K562 (cell line): ENCODE data around the gene C20orf141. TPM values are rescaled to one million over a fixed set of nuclear protein-coding genes. Genes with fewer than 3 reads are reported as not detected.

Experiments used
- ATAC-seq: fragments of 200-7000 bp; cut with Tn5 transposase; 3 replicates; pipeline ENCODE4 v1.9.1; 2020; ENCODE audit warnings: moderate library complexity
- BruUV-seq: library from RNA; stranded (reverse); fragments of 400-500 nt; replicated peaks from 2 replicates; lab custom pipeline; 2021; lab: Mats Ljungman, UMichigan
- CTCF ChIA-PET: fragments of 300-600 bp; formaldehyde crosslinking; extraction: SDS; loops from one replicate; lab custom pipeline; 2021; ENCODE audit warnings: low intra/inter-chr PET ratio; lab: Yijun Ruan, JAX
- POLR2A ChIA-PET: fragments of 300-600, 350-650 bp; sonication (Branson Sonifier 250); formaldehyde crosslinking; extraction: SDS; loops from one replicate; lab custom pipeline; 2021; ENCODE audit warnings: antibody characterized with exemption, inconsistent platforms; lab: Yijun Ruan, JAX
- DNase-seq, 4 experiments: peaks; one replicate each; pipeline versions ENCODE4 v3.0.0 to v3.0.0-alpha.2; 2011 to 2018; ENCODE audit warnings: low spot score in 3 of 4, mixed read lengths in 3 of 4; ENCODE audit errors: extremely low read depth in 1 of 4
- FAIRE-seq: peaks from 2 replicates; lab custom pipeline; 2011; peaks lifted over from hg19 to GRCh38; lab: Jason Lieb, UNC
- H2AFZ ChIP-seq: 2 replicates; pipeline ENCODE4 v1.6.0; 2011; ENCODE audit warnings: low read depth, low read length, control low read depth, inconsistent platforms
- H3K27ac ChIP-seq: fragments of 200-600 bp; 3 replicates; pipeline ENCODE4 v1.8.0; 2011; ENCODE audit warnings: low read depth, mild to moderate bottlenecking, control low read depth, inconsistent platforms, low read length, moderate library complexity, mixed read lengths; ENCODE audit errors: extremely low read depth
- H3K27me3 ChIP-seq, 2 experiments: fragments of 300-600 bp in 1 of 2; 2 replicates in 1 of 2; 3 replicates in 1 of 2; pipeline versions ENCODE4 v1.6.0 to v1.8.0; 2011; ENCODE audit warnings: inconsistent platforms in 2 of 2, low read length in 2 of 2, mild to moderate bottlenecking in 1 of 2, mixed read lengths in 1 of 2, moderate library complexity in 1 of 2; ENCODE audit not compliant: control insufficient read depth in 2 of 2, insufficient read depth in 2 of 2
- H3K36me3 ChIP-seq: fragments of 300-600 bp; 3 replicates; pipeline ENCODE4 v1.8.0; 2011; ENCODE audit warnings: mild to moderate bottlenecking, low read length, inconsistent platforms; ENCODE audit not compliant: control insufficient read depth, insufficient read depth
- H3K4me1 ChIP-seq, 2 experiments: fragments of 200-600 bp in 1 of 2; replicated peaks in 1 of 2; 2 replicates in 1 of 2; 3 replicates in 1 of 2; pipeline versions ENCODE4 v1.5.1 to v1.8.0; 2011; ENCODE audit warnings: inconsistent platforms in 2 of 2, low read length in 2 of 2, mild to moderate bottlenecking in 1 of 2, mixed read lengths in 1 of 2, moderate library complexity in 1 of 2; ENCODE audit not compliant: control insufficient read depth in 2 of 2, insufficient read depth in 2 of 2
- H3K4me2 ChIP-seq: 2 replicates; pipeline ENCODE4 v1.6.1; 2011; ENCODE audit warnings: low read length, control low read depth, inconsistent platforms, mixed read lengths; ENCODE audit not compliant: insufficient read depth
- H3K4me3 ChIP-seq: fragments of 200-600 bp; sonication (generic), shearing (Covaris generic); 2 replicates; pipeline ENCODE4 v1.5.1; 2016; ENCODE audit warnings: control low read depth, inconsistent platforms
- H3K79me2 ChIP-seq: fragments of 200-600 bp; 3 replicates; pipeline ENCODE4 v1.8.0; 2011; ENCODE audit warnings: low read length, inconsistent platforms; ENCODE audit not compliant: control insufficient read depth, insufficient read depth
- H3K9ac ChIP-seq, 2 experiments: 2 replicates each; pipeline versions ENCODE4 v1.6.0 to v1.6.1; 2011; ENCODE audit warnings: low read depth in 2 of 2, low read length in 2 of 2, control low read depth in 1 of 2, inconsistent platforms in 1 of 2, mild to moderate bottlenecking in 1 of 2, mixed read lengths in 1 of 2; ENCODE audit not compliant: insufficient read depth in 1 of 2
- H3K9me1 ChIP-seq: one replicate; pipeline ENCODE4 v1.6.0; 2011; ENCODE audit warnings: inconsistent platforms, mild to moderate bottlenecking, low read length, moderate library complexity; ENCODE audit not compliant: control insufficient read depth, insufficient read depth
- H3K9me3 ChIP-seq: replicated peaks from 2 replicates; pipeline ENCODE4 v1.5.1; 2011; ENCODE audit warnings: low read depth, low read length, inconsistent platforms; ENCODE audit not compliant: control insufficient read depth, insufficient read depth
- H4K20me1 ChIP-seq: replicated peaks from 2 replicates; pipeline ENCODE4 v1.6.1; 2011; ENCODE audit warnings: low read length, inconsistent platforms, mixed read lengths; ENCODE audit not compliant: control insufficient read depth, insufficient read depth
- ATF3 ChIP-seq, 2 experiments: fragments of 450-650 bp in 1 of 2; sonication (generic) in 1 of 2; formaldehyde crosslinking in 1 of 2; IDR thresholded peaks in 1 of 2; conservative IDR thresholded peaks in 1 of 2; 2 replicates each; pipeline versions ENCODE4 v1.6.1 to v1.8.1; 2016 to 2023; ENCODE audit warnings: mild to moderate bottlenecking in 2 of 2, moderate library complexity in 2 of 2, inconsistent platforms in 1 of 2, missing genetic modification reagents in 1 of 2
- KLF1 ChIP-seq: fragments of 450-650 bp; IDR thresholded peaks from 2 replicates; pipeline ENCODE4 v1.6.1; 2016; ENCODE audit warnings: missing genetic modification characterization, missing compliant biosample characterization
- MAFF ChIP-seq: IDR thresholded peaks from 2 replicates; pipeline ENCODE4 v1.6.1; 2012; ENCODE audit warnings: low read length, improper control_type of control experiment
- SRSF1 ChIP-seq: fragments of 200-400 bp; formaldehyde crosslinking; IDR thresholded peaks from 2 replicates; pipeline ENCODE4 v1.6.1; 2017; ENCODE audit warnings: mild to moderate bottlenecking, low read depth, low read length, moderate library complexity
- ZNF184 ChIP-seq: sonication (generic); formaldehyde crosslinking; IDR thresholded peaks from 2 replicates; pipeline ENCODE4 v1.5.0; 2020; ENCODE audit warnings: missing genetic modification reagents
- ZNF316 ChIP-seq: fragments of 450-650 bp; IDR thresholded peaks from 2 replicates; pipeline ENCODE4 v1.6.1; 2016
- ZNF444 ChIP-seq: fragments of 250-450 bp; sonication (Bioruptor Pico); IDR thresholded peaks from 2 replicates; pipeline ENCODE4 v1.4.0; 2020; ENCODE audit warnings: mild to moderate bottlenecking, moderate library complexity
- ZNF561 ChIP-seq: fragments of 450-650 bp; formaldehyde crosslinking; conservative IDR thresholded peaks from 2 replicates; pipeline ENCODE4 v1.4.0; 2020; ENCODE audit warnings: mild to moderate bottlenecking, moderate library complexity
- ZNF696 ChIP-seq: fragments of 250-450 bp; sonication (Bioruptor Pico); conservative IDR thresholded peaks from 2 replicates; pipeline ENCODE4 v1.4.0; 2020; ENCODE audit warnings: mild to moderate bottlenecking, moderate library complexity
- ZNF79 ChIP-seq: fragments of 250-450 bp; sonication (Bioruptor Pico); IDR thresholded peaks from 2 replicates; pipeline ENCODE4 v1.4.0; 2020; ENCODE audit warnings: low read depth, mild to moderate bottlenecking, moderate library complexity
- WGBS: fragments of 100-300 bp; shearing (Covaris generic); methylation state at CpG from one replicate; pipeline ENCODE4 v1.1.6; 2016; ENCODE audit warnings: low coverage, mixed read lengths; ENCODE audit not compliant: insufficient coverage; ENCODE audit errors: missing lambda C conversion rate; 5-methylcytosine and 5-hydroxymethylcytosine counted together
- in situ Hi-C: fragments of 300-500 bp; cut with MboI; formaldehyde crosslinking; loops from 4 replicates; pipeline ENCODE4 v1.15.0; 2018; ENCODE audit warnings: inconsistent platforms, mixed read lengths
- intact Hi-C: fragments of 100-400 bp; cut with micrococcal nuclease; formaldehyde crosslinking; loops from 2 replicates; pipeline ENCODE4 v1.14.2; 2022
- polyA plus RNA-seq, 8 experiments: library from polyadenylated mRNA; depleted of rRNA in 4 of 8; stranded (reverse) in 5 of 8; unstranded in 3 of 8; fragments of >200 nt; fragmentation: Nextera tagmentation in 2 of 8; fragmentation: Illumina TruSeq in 1 of 8; extraction: Ambion mirVana in 2 of 8; extraction: Trizol in 1 of 8; gene quantifications; 2 replicates each; pipeline versions ENCODE4 v1.2.1 to v1.2.3, GENCODE V29; 2011 to 2014; ENCODE audit warnings: inconsistent platforms in 1 of 8, missing spikeins in 1 of 8
- total RNA-seq, 7 experiments: library from RNA; depleted of rRNA in 6 of 7; stranded (reverse); fragments of >200 nt in 6 of 7; fragmentation: Illumina TruSeq in 2 of 7; extraction: Trizol in 2 of 7; gene quantifications; 2 replicates each; pipeline versions ENCODE4 v1.2.1 to v1.2.3, GENCODE V29; 2011 to 2021; ENCODE audit warnings: low replicate concordance in 1 of 7
- TF ChIP-seq, protein P1 (sequence below), 2 experiments: fragments of 450-650 bp; conservative IDR thresholded peaks; 2 replicates each; pipeline ENCODE4 v1.6.1; 2017; ENCODE audit warnings: mild to moderate bottlenecking in 2 of 2, moderate library complexity in 2 of 2
- TF ChIP-seq, protein P2 (sequence below): fragments of 450-650 bp; IDR thresholded peaks from 2 replicates; pipeline ENCODE4 v1.6.1; 2016; ENCODE audit warnings: missing biosample characterization, missing genetic modification characterization
- TF ChIP-seq, protein P3 (sequence below): sonication (generic); formaldehyde crosslinking; IDR thresholded peaks from 2 replicates; pipeline ENCODE4 v1.8.1; 2023; ENCODE audit warnings: mild to moderate bottlenecking, missing genetic modification reagents

C20orf141 gene
- total and polyA plus RNA-seq, 9 of the 15 experiments (the other 6 are each of a cell fraction or from before 2014, with no cell fraction given) = not detected

DNA sequence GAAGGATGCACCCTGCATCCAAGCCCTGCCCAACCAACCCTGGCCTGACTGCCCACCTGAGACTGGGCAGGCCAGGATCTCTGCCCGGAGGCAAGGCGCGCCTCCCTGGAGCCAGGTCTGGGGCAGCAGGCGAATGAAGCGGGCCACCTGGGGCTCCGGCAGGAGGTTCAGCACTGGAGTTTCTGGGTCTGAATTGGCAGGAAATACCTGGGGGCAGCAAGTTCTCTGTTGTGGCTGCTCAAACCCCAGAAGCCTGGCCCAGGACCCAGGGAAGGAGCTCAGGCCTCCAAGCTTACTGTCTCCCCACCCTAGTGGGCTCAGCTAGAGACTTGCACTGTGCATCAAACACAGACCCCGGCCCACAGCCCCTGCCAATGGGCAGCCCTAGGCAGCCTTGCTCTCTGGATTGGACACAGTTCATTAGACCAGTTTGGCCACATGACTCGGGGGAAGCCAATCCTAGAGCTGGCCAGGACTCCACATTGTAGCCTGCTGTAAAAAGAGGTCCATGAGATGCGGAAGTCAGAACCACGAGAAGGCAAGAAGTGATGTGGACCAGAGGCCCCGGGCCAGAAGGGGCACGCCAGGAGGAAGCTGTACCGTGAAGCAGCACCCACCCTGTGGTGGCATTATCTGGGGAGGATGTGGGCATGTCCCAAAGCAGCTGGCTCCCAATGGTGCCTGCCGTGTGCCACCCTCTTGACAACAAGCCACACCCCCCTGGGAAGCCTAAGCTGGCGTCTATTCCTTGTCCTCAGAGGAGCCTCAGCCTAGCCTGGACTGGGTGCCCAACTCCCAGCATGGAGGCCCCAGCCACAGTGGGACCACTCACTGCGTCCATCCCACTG is 17.4 kb upstream of the C20orf141 start:
- H3K9me1 ChIP-seq = no peaks in the 10 kb centered on the region
- no peak overlapping the region for H3K4me3 ChIP-seq
- no peaks in the 10 kb centered on the region for H3K36me3 ChIP-seq
- no peaks in the 10 kb centered on the region for H3K9me3 ChIP-seq
- H3K4me2 ChIP-seq = no peak overlapping the region
- ATAC-seq (no peak), FAIRE-seq (no peak), DNase-seq (no peak)
- peaks cover 2 to 34% of the 10 kb centered on the region in 2 experiments; a peak in 4 of 5 replicates for H3K4me1 ChIP-seq
- WGBS = 36% methylated on average over 14 of the region's 16 CpGs
- CTCF ChIA-PET = no interaction called here
- POLR2A ChIA-PET = interaction anchor here (0.6 kb wide), 1 partner anchor 180 kb away, joined by 3 read pairs; no protein-coding TSS in a partner anchor
- intact Hi-C loops (no loop called here), in situ Hi-C loops (no loop called here)
- H3K9ac ChIP-seq = peak overlapping the region in 1 of 2 experiments; percentile 45; a peak in 1 of 4 replicates
- no peak overlapping the region for H3K27ac ChIP-seq
- H3K27me3 ChIP-seq = peaks cover 15 to 65% of the 10 kb centered on the region in 2 experiments; a peak in 4 of 5 replicates
- H3K79me2 ChIP-seq = no peaks in the 10 kb centered on the region
- H2AFZ ChIP-seq = no peak overlapping the region
- peaks cover 12% of the 10 kb centered on the region; the same call in 1 of the 2 replicates for H4K20me1 ChIP-seq
- no TSS peak for BruUV-seq
- TF ChIP-seq SRSF1 = no peak
- no peak for TF ChIP-seq ZNF316
- TF ChIP-seq ZNF561 (CRISPR knock-in tag) = no peak
- TF ChIP-seq ZNF444 (CRISPR knock-in tag) = no peak
- no peak for TF ChIP-seq MAFF
- no peak for TF ChIP-seq ATF3 (IDR thresholded peaks at IDR 0.05)
- no peak for TF ChIP-seq ATF3 (CRISPR knock-in tag; conservative IDR thresholded peaks at IDR 0.05)
- TF ChIP-seq KLF1 (tag) = no peak
- TF ChIP-seq, protein P1, sequence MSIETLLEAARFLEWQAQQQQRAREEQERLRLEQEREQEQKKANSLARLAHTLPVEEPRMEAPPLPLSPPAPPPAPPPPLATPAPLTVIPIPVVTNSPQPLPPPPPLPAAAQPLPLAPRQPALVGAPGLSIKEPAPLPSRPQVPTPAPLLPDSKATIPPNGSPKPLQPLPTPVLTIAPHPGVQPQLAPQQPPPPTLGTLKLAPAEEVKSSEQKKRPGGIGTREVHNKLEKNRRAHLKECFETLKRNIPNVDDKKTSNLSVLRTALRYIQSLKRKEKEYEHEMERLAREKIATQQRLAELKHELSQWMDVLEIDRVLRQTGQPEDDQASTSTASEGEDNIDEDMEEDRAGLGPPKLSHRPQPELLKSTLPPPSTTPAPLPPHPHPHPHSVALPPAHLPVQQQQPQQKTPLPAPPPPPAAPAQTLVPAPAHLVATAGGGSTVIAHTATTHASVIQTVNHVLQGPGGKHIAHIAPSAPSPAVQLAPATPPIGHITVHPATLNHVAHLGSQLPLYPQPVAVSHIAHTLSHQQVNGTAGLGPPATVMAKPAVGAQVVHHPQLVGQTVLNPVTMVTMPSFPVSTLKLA (conservative IDR thresholded peaks at IDR 0.05) = no peak
- TF ChIP-seq ZNF79 = no peak
- TF ChIP-seq, protein P2, sequence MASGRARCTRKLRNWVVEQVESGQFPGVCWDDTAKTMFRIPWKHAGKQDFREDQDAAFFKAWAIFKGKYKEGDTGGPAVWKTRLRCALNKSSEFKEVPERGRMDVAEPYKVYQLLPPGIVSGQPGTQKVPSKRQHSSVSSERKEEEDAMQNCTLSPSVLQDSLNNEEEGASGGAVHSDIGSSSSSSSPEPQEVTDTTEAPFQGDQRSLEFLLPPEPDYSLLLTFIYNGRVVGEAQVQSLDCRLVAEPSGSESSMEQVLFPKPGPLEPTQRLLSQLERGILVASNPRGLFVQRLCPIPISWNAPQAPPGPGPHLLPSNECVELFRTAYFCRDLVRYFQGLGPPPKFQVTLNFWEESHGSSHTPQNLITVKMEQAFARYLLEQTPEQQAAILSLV = no peak
- TF ChIP-seq, protein P3, sequence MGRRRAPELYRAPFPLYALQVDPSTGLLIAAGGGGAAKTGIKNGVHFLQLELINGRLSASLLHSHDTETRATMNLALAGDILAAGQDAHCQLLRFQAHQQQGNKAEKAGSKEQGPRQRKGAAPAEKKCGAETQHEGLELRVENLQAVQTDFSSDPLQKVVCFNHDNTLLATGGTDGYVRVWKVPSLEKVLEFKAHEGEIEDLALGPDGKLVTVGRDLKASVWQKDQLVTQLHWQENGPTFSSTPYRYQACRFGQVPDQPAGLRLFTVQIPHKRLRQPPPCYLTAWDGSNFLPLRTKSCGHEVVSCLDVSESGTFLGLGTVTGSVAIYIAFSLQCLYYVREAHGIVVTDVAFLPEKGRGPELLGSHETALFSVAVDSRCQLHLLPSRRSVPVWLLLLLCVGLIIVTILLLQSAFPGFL = no peak
- TF ChIP-seq ZNF184 (CRISPR knock-in tag) = no peak
- no peak for TF ChIP-seq ZNF696 (CRISPR knock-in tag)
